HUES48 (cell line): ENCODE results near the gene PARD3.

Experiments used
- H3K27ac ChIP-seq: one replicate; pipeline ENCODE4 v1.7.0; 2013; ENCODE audit warnings: low read depth, low read length, inconsistent platforms
- H3K27me3 ChIP-seq: 2 replicates; pipeline ENCODE4 v1.6.1; 2013; ENCODE audit warnings: mild to moderate bottlenecking, low read length; ENCODE audit not compliant: control insufficient read depth, insufficient read depth
- H3K36me3 ChIP-seq: 2 replicates; pipeline ENCODE4 v1.6.1; 2013; ENCODE audit warnings: low read length; ENCODE audit not compliant: control insufficient read depth, insufficient read depth
- H3K4me1 ChIP-seq: 2 replicates; pipeline ENCODE4 v1.6.1; 2013; ENCODE audit warnings: mild to moderate bottlenecking, low read length; ENCODE audit not compliant: control insufficient read depth, insufficient read depth
- H3K4me3 ChIP-seq: 2 replicates; pipeline ENCODE4 v1.5.1; 2013; ENCODE audit warnings: mild to moderate bottlenecking, low read depth, low read length
- H3K9ac ChIP-seq: 2 replicates; pipeline ENCODE4 v1.6.1; 2013; ENCODE audit warnings: mild to moderate bottlenecking, low read depth, low read length, moderate library complexity
- H3K9me3 ChIP-seq: 2 replicates; pipeline ENCODE4 v1.6.1; 2013; ENCODE audit warnings: low read length; ENCODE audit not compliant: control insufficient read depth, insufficient read depth

Gene PARD3

GRCh38 chr10:34492081-34492480, 323.0 kb downstream of the PARD3 start:
- no peak overlapping the region for H3K4me3 ChIP-seq
- no peaks in the 10 kb centered on the region for H3K36me3 ChIP-seq
- H3K9ac ChIP-seq: no peak overlapping the region
- H3K27me3 ChIP-seq: no peaks in the 10 kb centered on the region
- H3K4me1 ChIP-seq: peaks cover 11% of the 10 kb centered on the region
- no peaks in the 10 kb centered on the region for H3K9me3 ChIP-seq
- no peak overlapping the region for H3K27ac ChIP-seq

DNA sequence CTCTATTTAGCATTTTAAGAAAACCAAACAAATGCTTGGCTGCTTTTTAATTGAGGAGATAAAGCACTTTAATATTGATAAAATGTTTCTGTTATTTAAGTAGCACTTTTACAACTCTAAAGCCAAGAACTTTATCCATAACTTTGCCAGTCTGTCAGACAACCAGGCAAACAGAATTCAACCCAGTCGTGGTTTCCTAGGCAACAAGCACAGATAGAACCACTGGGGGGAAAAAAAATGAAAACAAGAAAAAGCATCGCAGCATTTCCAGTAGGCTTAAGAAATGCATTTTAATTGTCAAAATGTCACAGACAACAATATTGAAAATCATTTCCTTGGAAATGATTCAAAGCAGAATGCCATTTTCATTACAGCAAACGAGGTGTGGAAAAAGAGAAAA, 323.4 kb downstream of the PARD3 start:
- Histone ChIP-seq H3K9me3 (no peaks in the 10 kb centered on the region), H3K27ac (no peak overlapping the region), H3K4me3 (no peak overlapping the region), H3K27me3 (no peaks in the 10 kb centered on the region), H3K4me1 (peaks cover 15% of the 10 kb centered on the region), H3K9ac (no peak overlapping the region), H3K36me3 (no peaks in the 10 kb centered on the region)

- H3K27ac ChIP-seq: no peak overlapping the region
- no peak overlapping the region for H3K9ac ChIP-seq
- peaks cover 28% of the 10 kb centered on the region for H3K4me1 ChIP-seq
- no peaks in the 10 kb centered on the region for H3K36me3 ChIP-seq
- H3K27me3 ChIP-seq: no peaks in the 10 kb centered on the region
- no peak overlapping the region for H3K4me3 ChIP-seq
- H3K9me3 ChIP-seq: no peaks in the 10 kb centered on the region
Observed at GRCh38 chr10:34489973-34490745, 324.9 kb downstream of the PARD3 start.

DNA sequence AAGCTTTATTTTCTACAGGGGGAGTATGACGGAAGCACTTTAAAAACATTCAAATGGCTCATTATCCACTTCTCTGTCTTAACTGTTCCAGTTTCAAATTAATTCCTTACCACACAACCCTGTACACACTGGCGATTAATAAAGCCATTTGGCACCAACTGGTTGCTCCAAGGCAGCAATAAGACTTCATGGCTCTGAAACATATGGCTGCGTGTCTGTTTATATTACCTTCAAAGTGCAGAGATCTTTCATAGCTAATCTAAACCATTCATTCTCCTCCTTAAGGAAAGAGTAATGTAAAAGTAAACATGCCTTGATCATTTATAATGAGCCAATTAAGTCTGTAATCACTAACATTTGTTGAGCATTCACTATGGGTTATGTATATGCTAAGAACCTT, 325.7 kb downstream of the PARD3 start:
- Histone ChIP-seq H3K36me3 (no peaks in the 10 kb centered on the region), H3K4me1 (peaks cover 25% of the 10 kb centered on the region), H3K9me3 (no peaks in the 10 kb centered on the region), H3K27ac (no peak overlapping the region), H3K9ac (no peak overlapping the region), H3K4me3 (no peak overlapping the region), H3K27me3 (no peaks in the 10 kb centered on the region)

DNA sequence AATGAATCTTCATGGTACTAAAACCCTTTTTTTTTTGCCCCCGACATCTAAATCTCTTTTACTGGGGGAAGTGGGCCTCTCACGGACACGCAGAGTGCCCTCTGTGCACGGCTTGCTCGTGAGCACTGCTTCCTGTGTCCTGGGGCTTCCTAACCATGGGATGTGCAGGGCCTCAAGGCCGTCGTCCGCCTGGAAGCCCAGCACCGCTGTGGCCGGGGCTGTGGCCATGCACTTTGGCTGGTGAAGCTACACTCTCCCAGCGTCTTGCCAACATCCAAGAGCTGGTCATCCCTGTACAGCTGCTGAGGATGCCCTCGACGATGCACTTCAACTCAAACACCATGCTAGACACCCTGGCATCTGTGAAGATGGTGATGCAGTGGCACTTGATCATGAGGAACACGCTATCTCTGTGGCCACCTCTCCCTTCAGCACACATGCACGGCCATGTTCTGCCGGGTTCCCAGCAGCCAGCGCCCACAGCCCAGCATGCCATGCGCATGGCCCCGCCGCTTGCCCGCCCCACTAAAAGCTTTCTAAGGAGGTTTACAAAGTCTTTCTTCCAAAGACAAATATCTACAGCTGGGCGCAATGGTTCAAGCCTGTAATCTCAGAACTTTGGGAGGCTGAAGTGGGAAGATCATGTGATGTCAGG, 326.5 kb downstream of the PARD3 start:
- H3K4me1 ChIP-seq: peaks cover 25% of the 10 kb centered on the region

DNA sequence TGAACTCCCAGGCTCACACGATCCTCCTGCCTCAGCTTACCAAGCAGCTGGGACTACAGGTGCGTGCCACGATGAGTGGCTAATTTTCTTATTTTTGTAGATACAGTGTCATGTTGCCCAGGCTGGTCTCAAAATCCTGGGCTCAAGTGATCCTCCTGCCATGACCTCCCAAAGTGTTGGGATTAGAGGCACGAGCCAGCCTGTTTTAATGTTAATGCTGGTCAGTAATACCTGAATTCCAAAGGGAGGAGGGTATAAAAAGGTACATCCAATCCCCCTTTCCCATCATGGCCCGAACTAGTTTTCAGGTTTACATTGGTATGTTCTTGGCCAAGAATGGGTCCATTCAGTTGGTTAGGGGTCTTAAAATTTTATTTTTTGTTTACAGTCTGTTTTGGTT, 329.1 kb downstream of the PARD3 start:
- H3K27ac ChIP-seq: no peak overlapping the region
- peaks cover 24% of the 10 kb centered on the region for H3K4me1 ChIP-seq
- no peaks in the 10 kb centered on the region for H3K9me3 ChIP-seq
- no peaks in the 10 kb centered on the region for H3K27me3 ChIP-seq
- no peak overlapping the region for H3K4me3 ChIP-seq
- H3K36me3 ChIP-seq: no peaks in the 10 kb centered on the region
- H3K9ac ChIP-seq: no peak overlapping the region

More for the DNA sequence above, 326.5 kb downstream of the PARD3 start:
- H3K9me3 ChIP-seq: no peaks in the 10 kb centered on the region
- no peaks in the 10 kb centered on the region for H3K27me3 ChIP-seq
- no peak overlapping the region for H3K27ac ChIP-seq
- no peak overlapping the region for H3K9ac ChIP-seq
- no peak overlapping the region for H3K4me3 ChIP-seq
- H3K36me3 ChIP-seq: no peaks in the 10 kb centered on the region

DNA sequence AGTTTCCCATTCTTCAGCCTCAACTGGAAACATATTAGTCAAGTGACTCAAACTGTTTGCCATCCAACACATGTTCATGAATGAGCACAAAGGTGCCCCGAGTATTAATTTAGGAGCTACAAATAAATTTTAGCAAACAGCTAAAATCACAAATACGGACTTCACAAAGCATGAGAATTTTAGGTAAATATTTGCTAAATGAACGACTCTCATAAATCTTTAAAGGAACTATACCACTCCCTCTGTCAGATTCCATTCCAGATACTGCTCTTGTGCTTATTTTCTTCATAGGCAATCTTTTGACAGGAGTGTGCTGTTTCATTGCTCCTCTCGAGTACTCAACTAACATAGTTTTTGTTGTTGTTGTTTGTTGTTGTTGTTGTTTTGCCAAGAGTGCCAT, 330.9 kb downstream of the PARD3 start:
- H3K36me3 ChIP-seq: no peaks in the 10 kb centered on the region
- H3K27ac ChIP-seq: no peak overlapping the region
- H3K4me1 ChIP-seq: peaks cover 28% of the 10 kb centered on the region
- H3K9me3 ChIP-seq: no peaks in the 10 kb centered on the region
- no peak overlapping the region for H3K4me3 ChIP-seq
- H3K27me3 ChIP-seq: no peaks in the 10 kb centered on the region
- no peak overlapping the region for H3K9ac ChIP-seq

GRCh38 chr10:34480345-34480744, 334.8 kb downstream of the PARD3 start:
- Histone ChIP-seq H3K27me3 (no peaks in the 10 kb centered on the region), H3K4me3 (no peak overlapping the region), H3K36me3 (no peaks in the 10 kb centered on the region), H3K4me1 (peaks cover 11% of the 10 kb centered on the region), H3K27ac (no peak overlapping the region), H3K9me3 (no peaks in the 10 kb centered on the region), H3K9ac (no peak overlapping the region)

DNA sequence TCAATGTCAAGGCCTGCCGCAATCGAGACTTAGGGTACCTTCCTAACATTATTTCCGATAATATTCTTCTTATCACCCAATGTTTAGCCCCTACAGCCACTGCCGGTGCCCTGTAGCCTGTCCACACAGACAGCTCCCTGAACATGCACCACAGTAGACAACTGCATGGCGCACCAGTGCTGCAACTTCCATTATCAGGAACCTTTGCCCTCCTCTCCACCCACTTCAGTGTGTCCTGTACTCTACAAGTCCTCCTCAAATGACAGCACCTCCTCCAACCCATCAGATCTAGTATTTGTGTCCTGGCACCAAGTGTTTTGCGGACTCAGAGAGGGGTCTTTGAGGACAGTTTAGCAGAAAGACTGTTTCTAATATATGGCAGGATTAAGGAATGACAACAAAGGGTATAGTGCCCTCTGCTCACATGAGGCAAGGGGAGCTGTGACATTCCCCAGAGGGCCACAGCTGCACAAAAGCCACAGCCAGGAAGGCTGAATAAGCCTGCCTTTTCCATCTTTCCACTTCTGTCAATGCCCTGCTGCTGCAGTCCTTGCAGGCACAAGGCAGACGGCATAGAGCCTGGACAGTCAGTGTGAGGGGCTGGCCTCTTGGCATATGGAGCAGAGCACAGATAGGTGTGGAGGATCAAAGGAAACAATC, 335.4 kb downstream of the PARD3 start:
- H3K4me1 ChIP-seq: peaks cover 9% of the 10 kb centered on the region; the same call in 1 of the 2 replicates
- no peaks in the 10 kb centered on the region for H3K27me3 ChIP-seq
- H3K27ac ChIP-seq: no peak overlapping the region
- no peak overlapping the region for H3K4me3 ChIP-seq
- H3K9ac ChIP-seq: no peak overlapping the region
- H3K9me3 ChIP-seq: no peaks in the 10 kb centered on the region
- no peaks in the 10 kb centered on the region for H3K36me3 ChIP-seq

- no peaks in the 10 kb centered on the region for H3K36me3 ChIP-seq
- H3K27me3 ChIP-seq: no peaks in the 10 kb centered on the region
- H3K27ac ChIP-seq: no peak overlapping the region
- no peaks in the 10 kb centered on the region for H3K9me3 ChIP-seq
- no peak overlapping the region for H3K9ac ChIP-seq
- peaks cover 9% of the 10 kb centered on the region; the same call in 1 of the 2 replicates for H3K4me1 ChIP-seq
- H3K4me3 ChIP-seq: no peak overlapping the region
Observed at GRCh38 chr10:34477249-34477648, 337.8 kb downstream of the PARD3 start.

DNA sequence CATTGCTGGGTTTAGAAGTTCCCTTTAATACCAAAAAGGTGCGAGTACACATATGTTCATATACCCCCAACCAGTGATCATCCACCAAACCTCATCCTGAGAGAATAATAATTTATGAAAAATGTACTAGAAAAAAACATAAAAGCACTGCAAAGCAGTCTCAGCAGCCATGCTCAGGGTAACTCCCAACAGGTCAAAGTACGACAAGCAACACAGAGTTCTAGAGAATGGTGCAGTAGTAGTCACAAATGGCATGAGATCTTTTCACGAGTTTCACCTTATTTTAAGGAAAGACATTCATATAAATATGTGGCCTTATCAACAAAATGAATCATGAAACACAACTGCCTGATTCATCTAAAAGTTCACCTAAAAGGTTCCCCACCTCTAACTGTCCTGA, 338.5 kb downstream of the PARD3 start:
- H3K27ac ChIP-seq: no peak overlapping the region
- H3K4me1 ChIP-seq: peaks cover 8% of the 10 kb centered on the region; the same call in 1 of the 2 replicates
- no peak overlapping the region for H3K9ac ChIP-seq
- H3K9me3 ChIP-seq: no peaks in the 10 kb centered on the region
- no peaks in the 10 kb centered on the region for H3K27me3 ChIP-seq
- H3K36me3 ChIP-seq: no peaks in the 10 kb centered on the region
- H3K4me3 ChIP-seq: no peak overlapping the region
